ENCODE results near the gene CNDP1. TPM values are rescaled to one million over a fixed set of nuclear protein-coding genes. Genes with fewer than 3 reads are reported as not detected.
"Not testable (repeated sequence)": the region's sequence is repeated elsewhere in the genome, so short reads cannot be mapped to it uniquely, and the experiment has no call there.

Gene CNDP1
- polyA plus RNA-seq, 3 donors = not detected

DNA sequence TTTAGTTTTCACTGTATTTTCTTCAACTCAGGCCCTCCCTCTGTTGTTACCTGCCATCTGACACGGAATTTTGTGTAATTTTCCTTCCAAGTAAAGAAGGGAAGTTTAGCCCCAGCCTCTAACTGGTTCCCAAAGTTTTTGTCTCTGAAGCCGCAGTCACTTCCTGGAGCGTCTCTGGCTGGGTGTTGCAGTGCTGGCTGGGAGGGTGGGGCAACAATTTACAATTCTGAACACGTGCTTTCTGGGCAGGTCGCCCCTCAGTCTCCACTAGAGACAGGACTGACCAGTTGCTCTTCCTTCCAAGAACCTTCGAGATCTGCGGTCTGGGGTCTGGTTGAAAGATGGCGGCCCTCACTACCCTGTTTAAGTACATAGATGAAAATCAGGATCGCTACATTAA lies 34.7 kb upstream of the CNDP1 start:
- Mint-ChIP-seq H3K27me3 (ENCODE audit: low read depth in 3 of 3) (no peaks in the 10 kb centered on the region), H3K27ac (peak overlapping the region; percentile 96 to 100 (median 99)), H3K36me3 (peaks cover 35 to 36% of the 10 kb centered on the region in 2 donors), H3K4me1 (peaks cover 65% of the 10 kb centered on the region), H3K9me3 (no peaks in the 10 kb centered on the region), H3K4me3 (peak overlapping the region; percentile 89 to 92)
- peak overlapping the region; percentile 36 to 86 (median 77) for H3K4me3 ChIP-seq (replicated peaks in 1 of 3; ENCODE audit: low read depth in 2 of 3, low read length in 3 of 3)
- H3K9me3 ChIP-seq (replicated peaks in 1 of 2; ENCODE audit: control insufficient read depth in 1 of 2, insufficient read depth in 1 of 2, low read length in 2 of 2) = no peaks in the 10 kb centered on the region
- peak overlapping the region; percentile 64 for H3K9ac ChIP-seq (ENCODE audit: insufficient read depth, low read length, poor library complexity, severe bottlenecking)
- peaks cover 24 to 36% of the 10 kb centered on the region in 2 donors for H3K36me3 ChIP-seq (replicated peaks in 1 of 2; ENCODE audit: control insufficient read depth in 1 of 2, insufficient read depth in 2 of 2, low read length in 2 of 2)
- DNase-seq = peak; percentile 75 to 77 (median 76)
- TF ChIP-seq CTCF (IDR thresholded peaks at IDR 0.05) = no peak
- H2AFZ ChIP-seq (ENCODE audit: insufficient read depth, low read depth, low read length, poor library complexity, severe bottlenecking) = peak overlapping the region; percentile 47
- intact Hi-C loops (cut with micrococcal nuclease) = loop anchor here (5.0 to 10.0 kb wide), 5 partner anchors 95 to 355 kb away; partner anchors contain the start of genes CYB5A (in 1 of the 2), FBXO15 (in 1 of the 2), TIMM21 (in 1 of the 2) and ZNF407 (in 1 of the 2)
- H3K79me2 ChIP-seq (ENCODE audit: insufficient read depth, low read length) = peaks cover 54% of the 10 kb centered on the region
- H3K27ac ChIP-seq (ENCODE audit: low read depth in 1 of 2, low read length in 2 of 2) = peak overlapping the region; percentile 87 to 90
- H4K20me1 ChIP-seq (ENCODE audit: insufficient read depth, low read length) = peaks cover 5% of the 10 kb centered on the region
- no peaks in the 10 kb centered on the region for H3K27me3 ChIP-seq (ENCODE audit: control insufficient read depth in 2 of 2, insufficient read depth in 2 of 2, low read length in 2 of 2)
- H3K4me2 ChIP-seq (replicated peaks; ENCODE audit: extremely low read depth, low read length, poor library complexity, severe bottlenecking) = peak overlapping the region; percentile 92
- peaks cover 52 to 64% of the 10 kb centered on the region in 2 donors for H3K4me1 ChIP-seq (ENCODE audit: control insufficient read depth in 1 of 2, insufficient read depth in 2 of 2, low read length in 2 of 2)
- WGBS (ENCODE audit: insufficient coverage) = 0% methylated on average over 2 of the region's 9 CpGs

DNA sequence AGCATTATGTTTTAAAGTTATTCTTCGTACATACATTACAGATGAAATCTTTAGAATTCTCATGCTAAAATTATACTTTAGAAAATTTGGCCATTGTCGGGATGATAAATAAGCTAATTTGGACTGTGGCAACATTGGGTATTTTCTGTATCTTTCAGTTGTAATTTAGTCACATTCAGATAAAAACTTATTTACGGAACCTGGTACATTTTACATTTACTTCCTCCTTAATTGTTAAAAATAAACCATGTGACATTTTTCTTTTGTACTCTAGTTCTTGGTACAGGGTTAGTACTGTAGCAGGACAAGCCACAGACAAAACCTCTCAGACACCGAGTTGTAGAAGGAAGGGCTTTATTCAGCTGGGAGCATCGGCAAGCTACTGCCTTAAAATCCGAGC lies 33.9 kb upstream of the CNDP1 start:
- Histone ChIP-seq H3K79me2 (ENCODE audit: insufficient read depth, low read length) (peaks cover 57% of the 10 kb centered on the region), H3K9me3 (replicated peaks in 1 of 2; ENCODE audit: control insufficient read depth in 1 of 2, insufficient read depth in 1 of 2, low read length in 2 of 2) (no peaks in the 10 kb centered on the region), H3K4me2 (replicated peaks; ENCODE audit: extremely low read depth, low read length, poor library complexity, severe bottlenecking) (peak overlapping the region; percentile 92), H3K27ac (ENCODE audit: low read depth in 1 of 2, low read length in 2 of 2) (peak overlapping the region; percentile 87 to 90), H3K4me3 (replicated peaks in 1 of 3; ENCODE audit: low read depth in 2 of 3, low read length in 3 of 3) (peak overlapping the region; percentile 36 to 86 (median 77)), H2AFZ (ENCODE audit: insufficient read depth, low read depth, low read length, poor library complexity, severe bottlenecking) (no peak overlapping the region), H3K4me1 (ENCODE audit: control insufficient read depth in 1 of 2, insufficient read depth in 2 of 2, low read length in 2 of 2) (peaks cover 51 to 63% of the 10 kb centered on the region in 2 donors), H3K27me3 (ENCODE audit: control insufficient read depth in 2 of 2, insufficient read depth in 2 of 2, low read length in 2 of 2) (no peaks in the 10 kb centered on the region), H3K9ac (ENCODE audit: insufficient read depth, low read length, poor library complexity, severe bottlenecking) (no peak overlapping the region), H4K20me1 (ENCODE audit: insufficient read depth, low read length) (peaks cover 11% of the 10 kb centered on the region), H3K36me3 (replicated peaks in 1 of 2; ENCODE audit: control insufficient read depth in 1 of 2, insufficient read depth in 2 of 2, low read length in 2 of 2) (peaks cover 29 to 44% of the 10 kb centered on the region in 2 donors)
- Mint-ChIP-seq H3K27me3 (ENCODE audit: low read depth in 3 of 3) (no peaks in the 10 kb centered on the region), H3K4me1 (peaks cover 64% of the 10 kb centered on the region), H3K27ac (peak overlapping the region; percentile 94 to 100 (median 96)), H3K4me3 (peak overlapping the region; percentile 89 to 92), H3K36me3 (peaks cover 41 to 42% of the 10 kb centered on the region in 2 donors), H3K9me3 (no peaks in the 10 kb centered on the region)
- intact Hi-C loops (cut with micrococcal nuclease) = no loop called here
- 71% methylated on average over 2 of the region's 6 CpGs for WGBS (ENCODE audit: insufficient coverage)
- peak in 2 of 3 donors; percentile 59 to 64 for DNase-seq
- no peak for TF ChIP-seq CTCF (IDR thresholded peaks at IDR 0.05)

- Histone ChIP-seq H3K4me2 (replicated peaks; ENCODE audit: extremely low read depth, low read length, poor library complexity, severe bottlenecking) (peak overlapping the region; percentile 92), H3K36me3 (replicated peaks in 1 of 2; ENCODE audit: control insufficient read depth in 1 of 2, insufficient read depth in 2 of 2, low read length in 2 of 2) (peaks cover 33 to 48% of the 10 kb centered on the region in 2 donors), H3K79me2 (ENCODE audit: insufficient read depth, low read length) (peaks cover 57% of the 10 kb centered on the region), H3K9ac (ENCODE audit: insufficient read depth, low read length, poor library complexity, severe bottlenecking) (peak overlapping the region; percentile 36), H3K4me1 (ENCODE audit: control insufficient read depth in 1 of 2, insufficient read depth in 2 of 2, low read length in 2 of 2) (peaks cover 47 to 59% of the 10 kb centered on the region in 2 donors), H3K4me3 (replicated peaks in 1 of 3; ENCODE audit: low read depth in 2 of 3, low read length in 3 of 3) (peak overlapping the region; percentile 4 to 86 (median 77)), H4K20me1 (ENCODE audit: insufficient read depth, low read length) (peaks cover 15% of the 10 kb centered on the region), H3K27ac (ENCODE audit: low read depth in 1 of 2, low read length in 2 of 2) (peak overlapping the region; percentile 87 to 90)
- Mint-ChIP-seq H3K27ac (peak overlapping the region; percentile 94 to 100 (median 96)), H3K4me1 (peaks cover 63% of the 10 kb centered on the region), H3K4me3 (peak overlapping the region; percentile 89 to 92), H3K36me3 (peaks cover 45 to 46% of the 10 kb centered on the region in 2 donors)
- DNase-seq; H3K9me3 ChIP-seq (replicated peaks in 1 of 2; ENCODE audit: control insufficient read depth in 1 of 2, insufficient read depth in 1 of 2, low read length in 2 of 2); H3K27me3 ChIP-seq (ENCODE audit: control insufficient read depth in 2 of 2, insufficient read depth in 2 of 2, low read length in 2 of 2); H2AFZ ChIP-seq (ENCODE audit: insufficient read depth, low read depth, low read length, poor library complexity, severe bottlenecking); H3K9me3 Mint-ChIP-seq; H3K27me3 Mint-ChIP-seq (ENCODE audit: low read depth in 3 of 3); intact Hi-C loops (cut with micrococcal nuclease): not testable (repeated sequence)
- 50% methylated on average over 3 of the region's 8 CpGs for WGBS (ENCODE audit: insufficient coverage)
These were observed 33.5 kb upstream of the CNDP1 start for GRCh38 chr18:74500774-74501173.
